Measurements from ENCODE around the gene XDH.

XDH gene

GRCh38 chr2:31286961-31287550, 127.5 kb downstream of the XDH start:
- Histone ChIP-seq H3K79me2 (ENCODE audit: control insufficient read depth, insufficient read depth, low read length, unreplicated experiment) (no peaks in the 10 kb centered on the region), H3K4me1 (ENCODE audit: control insufficient read depth, insufficient read depth, low read length, unreplicated experiment) (peaks cover 12% of the 10 kb centered on the region), H3K27ac (ENCODE audit: low read depth, low read length) (no peak overlapping the region), H3K36me3 (ENCODE audit: insufficient read depth, low read length) (no peaks in the 10 kb centered on the region), H3K27me3 (ENCODE audit: insufficient read depth, low read length) (no peaks in the 10 kb centered on the region), H2AFZ (ENCODE audit: low read length, unreplicated experiment) (peak overlapping the region; percentile 11), H3K4me3 (ENCODE audit: low read depth, low read length) (no peak overlapping the region)

- H3K79me2 ChIP-seq (ENCODE audit: control insufficient read depth, insufficient read depth, low read length, unreplicated experiment) = no peaks in the 10 kb centered on the region
- H3K4me3 ChIP-seq (ENCODE audit: low read depth, low read length) = no peak overlapping the region
- no peaks in the 10 kb centered on the region for H3K27me3 ChIP-seq (ENCODE audit: insufficient read depth, low read length)
Measured at GRCh38 chr2:31286230-31286629, 128.3 kb downstream of the XDH start.

More at GRCh38 chr2:31286230-31286629, 128.3 kb downstream of the XDH start:
- Histone ChIP-seq H3K4me1 (ENCODE audit: control insufficient read depth, insufficient read depth, low read length, unreplicated experiment) (peaks cover 12% of the 10 kb centered on the region), H3K27ac (ENCODE audit: low read depth, low read length) (no peak overlapping the region), H2AFZ (ENCODE audit: low read length, unreplicated experiment) (no peak overlapping the region), H3K36me3 (ENCODE audit: insufficient read depth, low read length) (no peaks in the 10 kb centered on the region)
